ENCODE results near the gene ZNF827. TPM values are rescaled to one million over a fixed set of nuclear protein-coding genes. Genes with fewer than 3 reads are reported as not detected.

The ZNF827 gene, protein sequence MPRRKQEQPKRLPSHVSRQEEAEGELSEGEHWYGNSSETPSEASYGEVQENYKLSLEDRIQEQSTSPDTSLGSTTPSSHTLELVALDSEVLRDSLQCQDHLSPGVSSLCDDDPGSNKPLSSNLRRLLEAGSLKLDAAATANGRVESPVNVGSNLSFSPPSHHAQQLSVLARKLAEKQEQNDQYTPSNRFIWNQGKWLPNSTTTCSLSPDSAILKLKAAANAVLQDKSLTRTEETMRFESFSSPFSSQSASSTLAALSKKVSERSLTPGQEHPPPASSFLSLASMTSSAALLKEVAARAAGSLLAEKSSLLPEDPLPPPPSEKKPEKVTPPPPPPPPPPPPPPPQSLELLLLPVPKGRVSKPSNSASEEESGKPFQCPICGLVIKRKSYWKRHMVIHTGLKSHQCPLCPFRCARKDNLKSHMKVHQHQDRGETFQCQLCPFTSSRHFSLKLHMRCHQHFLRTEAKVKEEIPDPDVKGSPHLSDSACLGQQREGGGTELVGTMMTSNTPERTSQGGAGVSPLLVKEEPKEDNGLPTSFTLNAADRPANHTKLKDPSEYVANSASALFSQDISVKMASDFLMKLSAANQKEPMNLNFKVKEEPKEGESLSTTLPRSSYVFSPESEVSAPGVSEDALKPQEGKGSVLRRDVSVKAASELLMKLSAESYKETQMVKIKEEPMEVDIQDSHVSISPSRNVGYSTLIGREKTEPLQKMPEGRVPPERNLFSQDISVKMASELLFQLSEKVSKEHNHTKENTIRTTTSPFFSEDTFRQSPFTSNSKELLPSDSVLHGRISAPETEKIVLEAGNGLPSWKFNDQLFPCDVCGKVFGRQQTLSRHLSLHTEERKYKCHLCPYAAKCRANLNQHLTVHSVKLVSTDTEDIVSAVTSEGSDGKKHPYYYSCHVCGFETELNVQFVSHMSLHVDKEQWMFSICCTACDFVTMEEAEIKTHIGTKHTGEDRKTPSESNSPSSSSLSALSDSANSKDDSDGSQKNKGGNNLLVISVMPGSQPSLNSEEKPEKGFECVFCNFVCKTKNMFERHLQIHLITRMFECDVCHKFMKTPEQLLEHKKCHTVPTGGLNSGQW
- 10 to 100 TPM; 13.3 to 17.9 TPM for total RNA-seq
- long read RNA-seq, partial matches to known transcripts = 0 of 2 reads
- long read RNA-seq, other reads (novel, unspliced or antisense) = 2 of 2 reads

DNA sequence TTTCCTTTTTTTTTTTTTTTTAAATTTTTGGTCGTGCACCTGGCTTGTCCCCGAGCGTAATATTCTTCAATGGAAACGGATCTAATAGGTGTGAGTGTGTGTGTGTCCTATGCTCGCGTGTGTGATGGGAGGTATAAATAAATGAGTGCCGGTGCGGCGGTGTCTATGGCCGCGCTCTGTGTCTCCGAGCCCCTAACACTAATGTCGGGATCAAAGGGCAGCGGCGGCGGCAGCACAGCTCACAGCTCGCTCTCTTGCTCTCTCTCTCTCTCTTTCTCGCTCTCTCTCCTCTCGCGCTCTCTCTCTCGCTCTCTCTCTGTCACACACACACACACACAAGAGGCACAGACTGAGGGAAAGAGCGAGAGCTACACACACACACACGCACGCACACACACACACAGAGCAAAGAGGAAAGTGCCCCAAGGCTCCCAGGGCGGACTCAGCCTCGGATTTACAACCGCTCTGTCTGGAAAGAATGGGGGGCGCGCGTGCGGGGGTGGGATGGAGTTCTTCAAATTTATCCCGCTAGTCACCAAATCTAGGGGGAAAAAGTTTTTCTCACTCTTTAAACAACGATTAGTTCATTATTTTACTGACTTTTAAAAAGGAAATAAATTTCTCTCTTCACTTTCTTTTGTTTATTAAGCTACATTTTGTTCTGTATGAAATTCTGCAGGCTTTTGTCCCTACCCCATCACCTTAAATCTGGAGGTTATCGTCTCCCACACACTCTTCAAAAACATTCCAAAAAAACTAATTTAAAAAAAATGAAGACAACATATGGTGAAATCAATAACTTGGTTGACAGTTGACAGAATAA lies at the start of gene ZNF827:
TSS of gene ZNF827 (minus strand) at position 206 of the 823 bp plus-strand sequence. CDS start 416 bp downstream, outside the sequence.
- DNase-seq (peak; percentile 63), ATAC-seq (peak; percentile 45 to 52)
- intact Hi-C loops (cut with DNase I) = no loop called here

DNA sequence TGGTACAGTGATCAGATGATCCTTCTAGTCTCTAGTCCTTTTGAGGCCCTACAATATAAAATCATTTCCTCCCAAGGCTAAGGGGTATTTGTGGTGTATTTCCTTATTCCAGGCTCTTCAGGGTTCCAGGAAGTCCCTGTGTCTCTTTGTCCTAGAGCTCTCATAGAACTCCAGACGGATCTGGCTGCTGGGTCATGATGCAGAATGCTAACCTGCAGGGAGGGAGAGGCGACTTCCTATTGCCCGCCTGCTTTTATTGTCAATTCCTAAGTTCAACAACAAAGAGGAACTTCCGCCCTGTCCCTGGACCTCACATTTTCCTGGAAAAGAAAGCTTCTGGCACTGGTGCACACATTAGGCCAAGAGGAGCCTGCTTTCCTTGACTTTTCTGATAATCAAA lies 45.9 kb upstream of the ZNF827 start:
- DNase-seq = no peak
- intact Hi-C loops (cut with DNase I) = no loop called here
- no peak for ATAC-seq

DNA sequence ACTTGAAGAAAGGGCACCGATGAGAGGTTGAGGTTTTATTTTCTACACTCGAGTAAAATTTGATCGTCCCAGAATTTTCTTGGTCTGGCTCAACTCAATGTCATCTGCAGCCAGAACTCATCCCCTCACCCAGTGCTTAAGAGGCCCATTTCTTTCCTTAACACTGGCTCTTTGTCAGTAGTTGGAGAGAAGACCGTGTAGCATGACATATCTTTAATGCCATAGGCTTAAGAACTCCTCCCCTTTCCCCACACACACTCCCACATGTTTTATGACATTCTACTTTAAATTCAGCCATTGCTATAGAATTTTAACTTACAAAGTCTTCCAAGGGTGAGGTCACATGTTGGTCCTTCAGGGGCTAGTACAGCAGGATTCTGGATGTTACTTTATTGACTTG lies 44.2 kb upstream of the ZNF827 start:
- no peak for DNase-seq
- no peak for ATAC-seq
- intact Hi-C loops (cut with DNase I) = no loop called here

DNA sequence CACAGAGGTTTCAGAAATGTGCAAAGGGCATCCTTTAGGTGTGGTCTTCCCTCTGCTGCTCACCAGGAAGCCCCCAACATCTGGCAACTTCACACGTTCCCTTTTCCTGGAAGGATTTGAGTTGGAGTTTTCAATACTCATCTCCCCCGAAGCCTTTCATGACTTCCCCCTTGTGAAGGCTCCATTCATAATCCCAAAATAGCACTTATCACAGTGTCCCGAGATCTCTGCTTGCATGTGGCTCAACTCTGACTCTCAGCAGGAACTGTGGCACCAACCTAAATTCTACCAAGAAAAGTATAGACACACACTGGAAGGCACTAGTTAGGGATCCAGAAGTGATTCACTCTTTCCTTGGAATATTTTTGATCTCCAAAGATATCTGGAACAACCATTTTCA lies 40.5 kb upstream of the ZNF827 start:
- intact Hi-C loops (cut with DNase I) = no loop called here
- no peak for DNase-seq
- ATAC-seq = no peak

DNA sequence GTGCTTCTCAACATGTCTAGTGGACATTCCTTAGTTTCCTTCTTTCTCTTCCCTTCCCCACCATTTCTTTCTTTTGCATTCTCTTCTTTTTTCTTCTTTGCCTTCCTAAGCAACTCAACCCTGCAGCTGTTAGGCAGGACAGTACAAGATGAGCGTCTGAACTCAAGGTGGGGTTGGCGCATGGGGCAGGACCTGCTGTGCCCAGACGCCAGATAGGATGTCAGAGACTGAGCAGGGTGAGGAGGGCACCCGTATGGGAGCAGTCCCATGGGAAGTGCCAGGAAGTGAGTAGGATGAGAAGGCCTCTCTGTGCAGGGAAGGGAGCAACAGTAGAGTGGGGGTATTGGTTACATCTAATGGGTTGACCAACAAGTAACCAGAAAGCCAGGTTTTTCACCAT lies 38.1 kb upstream of the ZNF827 start:
- intact Hi-C loops (cut with DNase I) = no loop called here
- no peak for ATAC-seq
- no peak for DNase-seq

DNA sequence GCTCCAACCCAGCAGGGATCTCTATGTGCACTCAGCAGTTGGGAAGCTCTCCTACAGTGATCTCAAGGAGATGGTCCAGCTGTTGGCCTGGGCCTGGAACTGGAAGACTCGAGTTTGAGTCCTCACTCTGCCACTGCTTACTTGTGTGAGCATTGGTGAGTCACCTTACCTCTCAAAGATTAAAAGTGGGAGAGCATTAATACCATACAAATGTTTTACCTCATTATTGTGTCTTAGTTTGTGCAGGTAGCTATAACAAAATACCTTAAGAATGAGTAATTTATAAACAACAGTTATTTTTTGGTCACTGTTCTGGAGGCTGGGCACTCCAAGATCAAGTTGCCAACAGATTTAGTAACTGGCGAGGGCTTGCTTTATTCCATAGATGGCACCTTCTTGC lies 21.4 kb upstream of the ZNF827 start:
- no peak for DNase-seq
- no peak for ATAC-seq
- intact Hi-C loops (cut with DNase I) = no loop called here

DNA sequence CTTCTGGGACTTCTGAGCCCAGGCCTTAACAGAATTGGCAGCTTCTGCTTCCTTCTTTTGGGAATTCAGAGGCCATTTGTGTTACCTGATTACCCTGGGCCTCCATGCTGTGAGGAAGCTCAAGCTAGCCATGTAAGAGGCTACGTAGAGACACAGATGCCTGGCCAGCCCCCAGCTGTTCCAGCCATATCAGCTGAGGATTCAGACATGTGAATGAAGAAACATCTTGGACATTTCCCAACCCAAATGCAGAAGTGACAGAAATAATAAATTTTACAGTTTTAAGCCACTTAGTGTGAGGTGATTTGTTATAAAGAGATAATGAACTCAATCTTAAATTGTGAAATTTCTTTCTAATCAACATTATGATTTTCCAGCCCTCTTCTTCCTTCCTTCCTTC lies 18.7 kb upstream of the ZNF827 start:
- no peak for ATAC-seq
- DNase-seq = no peak
- intact Hi-C loops (cut with DNase I) = no loop called here

DNA sequence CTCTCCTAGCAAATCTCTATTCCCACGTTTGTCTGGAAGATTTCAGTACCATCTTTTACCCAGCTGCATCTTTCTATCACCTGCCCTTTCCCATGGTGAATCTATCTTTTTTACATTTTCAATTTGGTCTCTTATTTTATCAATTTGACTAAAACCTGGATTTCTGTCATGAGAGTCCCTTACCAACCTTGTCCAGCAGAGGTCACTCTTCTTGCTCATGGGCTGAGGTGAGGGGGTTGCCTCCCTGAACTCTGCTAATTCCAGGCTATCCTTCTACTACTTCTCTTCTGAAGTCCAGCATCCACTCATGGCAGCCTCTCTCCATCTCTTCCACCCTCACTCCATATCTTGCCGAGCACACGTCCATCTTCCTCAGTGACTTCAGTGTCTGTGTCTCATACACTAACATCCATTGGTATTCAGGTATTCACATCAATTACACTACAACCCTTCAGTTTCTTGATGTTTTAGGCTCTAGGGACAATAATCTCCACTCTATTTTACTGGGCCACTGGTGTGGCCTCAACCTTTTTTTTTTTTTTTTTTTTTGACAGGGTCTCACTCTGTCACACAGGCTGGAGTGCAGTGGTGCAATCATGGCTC lies 17.8 kb upstream of the ZNF827 start:
- no peak for DNase-seq
- intact Hi-C loops (cut with DNase I) = no loop called here
- ATAC-seq = no peak

DNA sequence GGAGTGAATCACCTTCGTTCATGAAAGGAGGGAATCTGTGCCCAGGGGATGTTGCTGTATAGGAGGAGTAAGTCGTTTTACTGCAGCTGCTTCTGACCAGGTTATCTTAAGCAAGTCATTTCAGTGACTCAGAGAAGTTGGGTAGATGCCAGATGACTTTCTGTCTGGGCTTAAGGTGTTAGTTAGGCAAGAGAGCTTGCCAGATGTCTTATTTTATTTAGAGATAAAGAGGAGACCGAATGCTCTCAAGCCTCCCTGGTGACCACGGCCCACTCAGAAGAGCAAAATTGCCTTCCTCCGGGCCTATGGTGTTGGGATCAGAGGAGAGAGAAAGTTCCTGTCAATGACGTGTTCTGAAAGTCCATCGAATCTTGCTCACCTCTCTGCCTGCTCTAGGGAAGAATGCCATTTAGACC lies 16.3 kb upstream of the ZNF827 start:
- intact Hi-C loops (cut with DNase I) = no loop called here

DNA sequence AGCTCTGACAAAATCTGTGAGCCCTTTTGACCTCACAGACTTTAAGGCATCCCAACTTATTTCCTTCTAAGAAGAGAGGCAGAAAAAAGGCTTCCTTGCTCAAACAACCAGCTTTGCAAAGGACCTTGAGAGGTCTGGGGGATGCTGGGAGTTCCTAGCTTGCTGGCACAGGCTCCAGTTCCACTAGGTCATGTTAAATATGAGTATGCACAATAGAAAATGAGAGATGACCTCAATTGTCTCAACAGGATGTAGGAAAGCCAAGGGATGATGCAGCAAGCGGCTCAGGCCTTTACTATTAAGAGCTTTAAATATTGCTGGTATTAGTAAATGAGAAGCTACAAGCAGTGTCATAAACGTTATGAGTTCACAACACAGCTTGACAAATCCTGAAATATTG lies 13.3 kb upstream of the ZNF827 start:
- intact Hi-C loops (cut with DNase I) = no loop called here

More for the DNA sequence above, 16.3 kb upstream of the ZNF827 start:
- DNase-seq = no peak
- ATAC-seq = peak; percentile 34 to 93

DNA sequence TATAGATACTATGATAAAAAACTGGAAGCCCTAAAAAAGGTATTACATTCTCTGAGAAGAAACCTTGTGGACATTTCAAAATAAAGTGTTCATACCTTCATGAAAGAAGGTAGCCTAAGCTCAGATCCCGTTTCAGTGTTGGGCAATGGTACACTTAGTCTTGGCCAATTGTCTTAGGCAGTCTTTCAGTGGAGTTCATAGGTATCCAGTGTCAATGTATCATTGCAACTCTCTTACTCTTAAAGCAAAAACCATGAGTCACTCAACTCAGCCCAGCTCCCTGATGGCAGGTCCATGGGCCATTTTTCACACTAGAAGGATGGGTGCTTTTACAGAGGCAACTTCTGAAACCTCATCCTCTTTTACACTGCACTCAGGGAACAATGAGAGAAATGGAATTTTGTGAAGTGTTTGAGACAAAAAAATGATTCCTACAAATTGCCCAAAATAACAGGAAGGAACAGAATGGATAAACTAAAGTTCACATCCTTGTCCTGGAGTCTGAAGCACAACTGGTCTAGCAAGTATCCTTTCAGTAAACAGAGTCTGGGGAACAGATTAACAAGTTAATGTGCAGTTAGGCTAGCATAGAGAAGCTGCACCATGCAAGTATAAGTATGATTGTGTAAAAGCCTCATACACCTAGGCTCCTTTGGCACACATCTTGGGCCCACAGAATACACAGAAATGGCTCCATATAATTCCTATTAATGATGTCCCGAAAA lies 7.0 kb upstream of the ZNF827 start:
- intact Hi-C loops (cut with DNase I) = no loop called here
- DNase-seq (no peak), ATAC-seq (no peak)

More for the DNA sequence above, 13.3 kb upstream of the ZNF827 start:
- no peak for DNase-seq
- ATAC-seq = no peak

DNA sequence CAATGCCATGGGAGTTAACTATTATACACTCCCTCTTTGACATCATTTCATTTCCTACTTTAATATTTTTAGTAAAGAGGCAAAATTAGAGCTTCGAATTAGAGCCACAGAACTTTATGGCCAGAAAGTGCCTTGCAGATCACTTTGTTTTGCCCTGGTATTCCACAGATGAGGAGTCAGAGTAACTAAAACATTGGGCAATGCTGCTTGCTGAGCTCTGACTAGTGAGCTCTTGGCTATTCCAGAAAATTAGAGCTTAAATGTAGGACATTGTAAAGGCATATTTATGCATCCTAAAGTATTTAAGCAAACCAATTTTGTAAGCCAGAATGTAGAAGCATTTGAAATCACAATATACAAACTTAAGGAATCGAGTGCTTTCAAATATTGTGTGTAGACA lies 6.3 kb upstream of the ZNF827 start:
- ATAC-seq (no peak), DNase-seq (no peak)
- intact Hi-C loops (cut with DNase I) = no loop called here

DNA sequence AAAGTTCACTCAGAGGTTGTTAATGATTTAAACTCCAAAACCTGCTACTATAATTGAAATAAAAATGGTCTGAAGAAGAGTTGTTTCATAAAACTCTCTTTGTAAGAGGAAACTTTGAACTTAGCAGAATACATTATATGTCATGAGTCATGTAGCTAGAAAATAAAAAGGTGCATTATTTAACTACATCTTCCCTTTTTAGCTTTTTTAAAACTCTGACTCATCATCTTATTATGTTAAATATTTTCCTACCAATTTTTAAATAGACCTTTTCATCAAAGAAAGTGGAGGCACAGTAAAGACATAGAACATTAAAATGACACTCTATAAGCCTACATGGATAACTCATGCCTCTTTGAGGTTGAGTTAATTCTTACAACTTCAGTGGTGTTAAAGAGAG lies 1.2 kb upstream of the ZNF827 start:
- DNase-seq = no peak
- intact Hi-C loops (cut with DNase I) = no loop called here
- no peak for ATAC-seq

DNA sequence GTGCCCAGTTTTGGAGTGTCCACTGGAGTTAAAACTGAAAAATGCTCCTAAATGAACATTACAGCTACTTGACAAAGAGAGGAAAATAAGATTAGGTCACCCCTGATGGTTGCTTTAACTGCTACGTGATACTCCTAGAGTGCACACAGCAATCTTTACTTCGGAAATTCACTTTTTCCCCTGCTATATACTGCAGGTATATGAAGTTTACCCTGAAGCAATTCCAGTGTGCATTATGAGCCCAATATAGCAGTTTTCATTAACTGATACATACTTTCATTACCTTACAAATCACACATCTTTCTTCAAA lies 773 bp upstream of the ZNF827 start:
- intact Hi-C loops (cut with DNase I) = no loop called here
- no peak for ATAC-seq
- DNase-seq = no peak

DNA sequence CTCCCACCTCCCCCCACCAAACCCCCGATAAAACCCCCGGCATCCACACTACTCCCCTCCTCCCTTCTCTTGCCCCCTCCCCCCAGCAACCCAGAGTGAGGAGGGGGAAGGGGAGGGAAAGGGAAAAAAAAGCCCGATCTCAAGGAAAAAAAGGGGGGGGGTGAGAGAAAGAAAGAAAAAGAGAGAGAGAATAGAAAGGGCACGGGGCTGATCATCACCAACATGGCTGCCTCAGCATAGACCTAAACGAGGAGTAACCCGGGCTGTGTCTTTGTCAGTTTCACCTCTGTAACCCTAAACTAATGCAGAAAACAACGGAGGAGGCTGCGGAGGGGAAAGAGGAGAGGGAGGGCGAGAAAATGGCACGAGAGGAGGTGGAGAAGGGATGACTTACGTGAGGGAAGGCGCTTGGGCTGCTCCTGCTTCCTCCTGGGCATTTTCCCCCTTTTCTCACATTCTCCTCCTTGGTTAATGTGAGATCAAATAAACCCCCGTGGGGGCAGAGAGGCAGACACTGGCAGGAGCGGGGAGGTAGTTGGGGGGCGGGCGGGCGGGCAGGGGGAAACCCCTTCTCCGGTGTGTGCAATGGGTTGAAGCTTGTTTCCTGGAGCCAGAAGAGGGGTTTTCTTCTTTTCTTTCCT lies 532 bp downstream of the ZNF827 start:
- DNase-seq (no peak), ATAC-seq (peak; percentile 15 to 25)
- intact Hi-C loops (cut with DNase I) = no loop called here

DNA sequence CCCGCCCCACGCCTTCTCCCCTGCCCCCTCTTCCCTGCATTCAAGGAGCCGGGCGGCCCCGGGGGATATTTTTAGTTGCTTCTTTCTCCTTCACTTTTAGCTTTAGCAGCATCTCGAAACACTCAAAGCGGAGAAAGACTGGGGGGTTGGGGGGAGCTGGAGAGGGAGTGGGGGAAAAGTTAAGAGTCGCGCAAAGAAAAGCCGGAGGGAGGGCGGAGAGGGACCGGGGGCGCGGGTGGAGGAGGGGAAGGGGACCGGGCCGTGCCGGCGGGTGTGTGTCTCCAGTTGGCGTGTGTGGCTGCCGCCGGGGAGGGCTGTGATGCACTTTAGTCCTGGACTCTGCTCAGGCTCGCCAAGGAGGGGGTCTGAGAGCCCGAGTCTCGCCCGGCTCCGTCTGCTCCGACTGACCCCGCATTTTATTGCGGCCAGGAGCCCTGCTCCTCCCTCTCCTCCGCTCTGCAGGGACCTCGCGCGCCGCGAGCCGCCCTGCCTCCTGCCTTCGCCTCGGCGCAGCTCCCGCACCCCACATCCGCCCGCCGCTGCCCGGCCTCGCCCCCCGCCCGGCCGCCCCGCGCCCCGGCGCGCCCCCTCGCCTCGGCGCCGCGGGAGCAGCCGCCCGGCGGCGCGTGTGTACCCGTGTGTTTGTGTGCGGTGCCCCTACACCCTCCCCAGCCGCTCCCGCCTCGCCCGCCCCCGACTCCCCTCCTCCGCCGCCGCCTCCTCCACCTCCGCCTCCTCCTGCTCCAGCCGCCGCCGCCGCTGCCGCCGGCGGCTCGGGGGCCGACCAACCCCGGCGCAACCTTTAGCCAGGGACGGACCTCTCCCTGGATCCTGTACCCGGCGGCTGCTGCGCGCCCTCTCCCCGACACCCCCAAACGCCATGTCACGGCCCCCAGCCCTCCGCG lies 1.4 kb downstream of the ZNF827 start:
- ATAC-seq = peak; percentile 53 to 63

More for the DNA sequence above, 1.4 kb downstream of the ZNF827 start:
- intact Hi-C loops (cut with DNase I) = no loop called here
- DNase-seq = peak; percentile 69
